OCI-LY7 (cell line): ENCODE data around the gene OR6A2. TPM values are rescaled to one million over a fixed set of nuclear protein-coding genes. Genes with fewer than 3 reads are reported as not detected.

ENCODE experiments used
- BruUV-seq: library from RNA; stranded (reverse); fragments of 400-500 nt; replicated peaks from 2 replicates; lab custom pipeline; 2021; lab: Mats Ljungman, UMichigan
- CTCF ChIA-PET: fragments of 300-600 bp; sonication (Branson Sonifier 250); formaldehyde crosslinking; loops from one replicate; lab custom pipeline; 2022; ENCODE audit warnings: antibody characterized with exemption; ENCODE audit not compliant: unreplicated experiment; lab: Charles Lee
- POLR2A ChIA-PET: fragments of 300-600 bp; sonication (Branson Sonifier 250); formaldehyde crosslinking; loops from one replicate; lab custom pipeline; 2022; ENCODE audit warnings: antibody characterized with exemption; lab: Charles Lee
- DNase-seq: peaks from one replicate; pipeline ENCODE4 v3.0.0-alpha.2; 2015; ENCODE audit warnings: low spot score
- H2AFZ ChIP-seq: fragments of 200-600 bp; sonication (generic), shearing (Covaris generic); 2 replicates; pipeline ENCODE4 v1.6.1; 2014; ENCODE audit warnings: mild to moderate bottlenecking, antibody characterized with exemption, low read length, moderate library complexity
- H3K27ac ChIP-seq: fragments of 200-600 bp; sonication (generic); 2 replicates; pipeline ENCODE4 v1.5.1; 2014; ENCODE audit warnings: mixed run types, low read depth, mild to moderate bottlenecking, moderate library complexity, low read length, inconsistent platforms; ENCODE audit not compliant: poor library complexity, severe bottlenecking
- H3K36me3 ChIP-seq: fragments of 200-600 bp; sonication (generic); 2 replicates; pipeline ENCODE4 v1.6.1; 2014; ENCODE audit warnings: mild to moderate bottlenecking, antibody characterized with exemption, low read length, moderate library complexity, mixed read lengths; ENCODE audit not compliant: insufficient read depth
- H3K4me1 ChIP-seq: fragments of 200-600 bp; sonication (generic); 2 replicates; pipeline ENCODE4 v1.5.1; 2014; ENCODE audit warnings: mild to moderate bottlenecking, low read length; ENCODE audit not compliant: insufficient read depth, poor library complexity, severe bottlenecking
- H3K4me2 ChIP-seq: fragments of 200-600 bp; sonication (generic); 2 replicates; pipeline ENCODE4 v1.6.1; 2014; ENCODE audit warnings: mild to moderate bottlenecking, low read length
- H3K4me3 ChIP-seq: fragments of 200-600 bp; sonication (generic); 2 replicates; pipeline ENCODE4 v1.5.1; 2014; ENCODE audit warnings: mild to moderate bottlenecking, low read depth, low read length; ENCODE audit not compliant: poor library complexity, severe bottlenecking
- H3K79me2 ChIP-seq: fragments of 200-600 bp; sonication (generic); 2 replicates; pipeline ENCODE4 v1.6.1; 2016; ENCODE audit warnings: low read depth, mild to moderate bottlenecking, low read length, moderate library complexity, mixed read lengths; ENCODE audit not compliant: insufficient read depth
- H3K9me2 ChIP-seq: fragments of 200-600 bp; sonication (generic); 2 replicates; pipeline ENCODE4 v1.6.1; 2016; ENCODE audit warnings: mild to moderate bottlenecking, low read length, mixed read lengths; ENCODE audit not compliant: insufficient read depth
- H3K9me3 ChIP-seq: fragments of 200-600 bp; sonication (generic); 2 replicates; pipeline ENCODE4 v1.6.1; 2014; ENCODE audit warnings: mild to moderate bottlenecking, mixed run types, low read length, mixed read lengths
- H4K20me1 ChIP-seq: fragments of 200-600 bp; sonication (generic); 2 replicates; pipeline ENCODE4 v1.6.1; 2014; ENCODE audit warnings: mild to moderate bottlenecking, antibody characterized with exemption, low read length, moderate library complexity, mixed read lengths; ENCODE audit not compliant: insufficient read depth
- EZH2phosphoT487 ChIP-seq: fragments of 200-600 bp; sonication (generic); IDR thresholded peaks from 2 replicates; pipeline ENCODE4 v1.6.1; 2018; ENCODE audit warnings: low read depth, borderline replicate concordance, mild to moderate bottlenecking, mixed run types, antibody characterized with exemption, low read length, moderate library complexity, mixed read lengths
- intact Hi-C: fragments of 100-400 bp; cut with micrococcal nuclease; formaldehyde crosslinking; loops from one replicate; pipeline ENCODE4 v1.10.0; 2022; ENCODE audit not compliant: unreplicated experiment
- total RNA-seq, 2 experiments: library from RNA; depleted of rRNA in 1 of 2; stranded (reverse); fragments of >200 nt in 1 of 2; shearing (Covaris generic) in 1 of 2; gene quantifications; 2 replicates each; pipeline ENCODE4 v1.2.3, GENCODE V29; 2014 to 2022
- TF ChIP-seq, protein P1 (sequence below): fragments of 200-600 bp; sonication (generic); conservative IDR thresholded peaks from 2 replicates; pipeline ENCODE4 v1.5.1; 2014; ENCODE audit warnings: mild to moderate bottlenecking, antibody characterized with exemption, low read length, moderate library complexity, mixed read lengths

Gene OR6A2
- total RNA-seq, 2 experiments from 2014 or later = 2.2 TPM

DNA sequence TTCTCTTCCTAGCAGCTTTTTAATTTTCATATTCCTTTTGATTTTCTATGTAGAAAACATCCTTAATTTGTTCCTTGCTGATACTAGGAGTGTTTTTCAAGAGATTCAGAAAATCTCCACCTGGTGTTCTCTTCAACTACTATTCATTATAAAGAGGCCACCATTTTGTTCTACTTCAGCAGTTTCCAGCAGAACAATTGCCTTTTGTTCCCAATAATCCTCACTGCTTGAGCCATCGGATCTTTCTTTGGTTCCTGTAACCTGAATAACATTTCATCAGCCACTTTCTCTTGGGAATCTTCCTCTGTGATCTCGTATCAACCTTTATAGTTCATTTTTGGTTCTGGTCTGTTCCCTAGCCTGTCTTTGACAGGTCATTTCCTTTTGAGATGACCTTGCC, 44.2 kb upstream of the OR6A2 start:
- TF ChIP-seq, protein P1, sequence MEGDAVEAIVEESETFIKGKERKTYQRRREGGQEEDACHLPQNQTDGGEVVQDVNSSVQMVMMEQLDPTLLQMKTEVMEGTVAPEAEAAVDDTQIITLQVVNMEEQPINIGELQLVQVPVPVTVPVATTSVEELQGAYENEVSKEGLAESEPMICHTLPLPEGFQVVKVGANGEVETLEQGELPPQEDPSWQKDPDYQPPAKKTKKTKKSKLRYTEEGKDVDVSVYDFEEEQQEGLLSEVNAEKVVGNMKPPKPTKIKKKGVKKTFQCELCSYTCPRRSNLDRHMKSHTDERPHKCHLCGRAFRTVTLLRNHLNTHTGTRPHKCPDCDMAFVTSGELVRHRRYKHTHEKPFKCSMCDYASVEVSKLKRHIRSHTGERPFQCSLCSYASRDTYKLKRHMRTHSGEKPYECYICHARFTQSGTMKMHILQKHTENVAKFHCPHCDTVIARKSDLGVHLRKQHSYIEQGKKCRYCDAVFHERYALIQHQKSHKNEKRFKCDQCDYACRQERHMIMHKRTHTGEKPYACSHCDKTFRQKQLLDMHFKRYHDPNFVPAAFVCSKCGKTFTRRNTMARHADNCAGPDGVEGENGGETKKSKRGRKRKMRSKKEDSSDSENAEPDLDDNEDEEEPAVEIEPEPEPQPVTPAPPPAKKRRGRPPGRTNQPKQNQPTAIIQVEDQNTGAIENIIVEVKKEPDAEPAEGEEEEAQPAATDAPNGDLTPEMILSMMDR = no peak
- H3K4me1 ChIP-seq = no peaks in the 10 kb centered on the region
- ChIA-PET CTCF (no interaction called here), POLR2A (interaction anchor here (0.7 to 1.1 kb wide), 2 partner anchors 20 to 362 kb away, joined by 4 read pairs; no protein-coding TSS in a partner anchor)
- peaks cover 5% of the 10 kb centered on the region; the same call in 1 of the 2 replicates for H3K9me2 ChIP-seq
- no peak for DNase-seq
- H2AFZ ChIP-seq = no peak overlapping the region
- H3K4me2 ChIP-seq = no peak overlapping the region
- no peaks in the 10 kb centered on the region for H3K36me3 ChIP-seq
- H3K79me2 ChIP-seq = no peaks in the 10 kb centered on the region
- no TSS peak for BruUV-seq
- H3K27ac ChIP-seq = no peak overlapping the region
- H4K20me1 ChIP-seq = no peaks in the 10 kb centered on the region
- intact Hi-C loops = no loop called here
- no peak overlapping the region for H3K4me3 ChIP-seq
- H3K9me3 ChIP-seq = no peaks in the 10 kb centered on the region

DNA sequence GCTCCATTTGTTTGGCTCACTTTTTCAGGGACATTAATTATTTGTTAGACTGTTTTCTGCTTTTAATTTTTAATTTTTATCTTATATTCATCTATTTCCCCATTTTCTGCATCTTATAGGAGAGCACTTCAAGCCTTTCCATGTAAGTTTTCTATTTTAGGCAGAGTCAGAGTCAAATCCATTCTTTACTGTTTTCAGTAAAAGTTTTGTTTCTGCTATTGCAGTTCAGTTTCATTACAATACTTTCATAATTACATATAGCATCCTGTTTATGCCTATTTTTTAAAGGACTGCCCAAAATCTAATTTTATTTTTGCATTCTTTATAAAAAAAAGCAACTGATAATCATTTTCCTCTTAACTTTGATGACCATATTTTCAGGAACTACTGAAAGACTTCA, 42.2 kb upstream of the OR6A2 start:
- intact Hi-C loops = no loop called here
- no peak for DNase-seq
- Histone ChIP-seq H4K20me1 (no peaks in the 10 kb centered on the region), H3K27ac (no peak overlapping the region), H3K4me3 (no peak overlapping the region), H3K9me2 (peaks cover 5% of the 10 kb centered on the region; the same call in 1 of the 2 replicates), H3K79me2 (no peaks in the 10 kb centered on the region), H3K4me2 (no peak overlapping the region), H2AFZ (no peak overlapping the region), H3K4me1 (no peaks in the 10 kb centered on the region), H3K9me3 (no peaks in the 10 kb centered on the region), H3K36me3 (no peaks in the 10 kb centered on the region)
- ChIA-PET CTCF (no interaction called here), POLR2A (no interaction called here)
- no TSS peak for BruUV-seq
- no peak for TF ChIP-seq EZH2phosphoT487
- TF ChIP-seq, protein P1 = no peak

DNA sequence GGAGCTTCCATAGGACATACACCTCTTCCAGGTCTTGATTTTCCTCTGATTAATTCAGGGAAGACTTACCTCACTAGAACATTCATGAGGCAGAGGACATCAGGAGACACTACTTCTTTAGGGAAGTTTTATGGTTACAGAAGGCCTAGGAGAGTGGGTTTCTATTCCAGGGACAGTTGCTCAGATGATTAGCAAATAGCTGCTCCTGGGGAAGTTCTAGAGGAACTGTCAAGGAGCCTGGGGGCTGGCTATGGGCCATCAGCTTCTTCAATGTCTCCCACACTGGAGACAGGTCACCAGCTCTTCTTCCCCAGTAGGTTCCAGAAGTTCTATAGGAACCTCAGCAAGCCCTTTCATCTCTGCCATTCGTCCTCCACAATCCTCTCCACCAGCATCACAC, 34.5 kb upstream of the OR6A2 start:
- Histone ChIP-seq H3K9me3 (no peaks in the 10 kb centered on the region), H3K36me3 (no peaks in the 10 kb centered on the region), H3K9me2 (no peaks in the 10 kb centered on the region), H3K4me3 (no peak overlapping the region), H3K4me1 (peaks cover 6% of the 10 kb centered on the region), H3K27ac (no peak overlapping the region), H2AFZ (no peak overlapping the region), H3K79me2 (no peaks in the 10 kb centered on the region), H3K4me2 (no peak overlapping the region), H4K20me1 (no peaks in the 10 kb centered on the region)
- POLR2A ChIA-PET = interaction anchor here (1.1 to 1.2 kb wide), 2 partner anchors 11 to 16 kb away, joined by 3 to 5 read pairs; partner anchors contain the start of gene OR10A5
- CTCF ChIA-PET = no interaction called here
- BruUV-seq = no TSS peak
- TF ChIP-seq EZH2phosphoT487 = no peak
- TF ChIP-seq, protein P1 = no peak
- DNase-seq = no peak
- intact Hi-C loops = no loop called here
